HG03135 (cell line): Measurements from ENCODE around the gene GOLGA5.

Experiments used
- ATAC-seq: cut with Tn5 transposase; IDR thresholded peaks from one replicate; pipeline ENCODE4 v1.9.1; 2021; ENCODE audit warnings: mild to moderate bottlenecking, moderate library complexity; ENCODE audit not compliant: unreplicated experiment

GOLGA5 gene

DNA sequence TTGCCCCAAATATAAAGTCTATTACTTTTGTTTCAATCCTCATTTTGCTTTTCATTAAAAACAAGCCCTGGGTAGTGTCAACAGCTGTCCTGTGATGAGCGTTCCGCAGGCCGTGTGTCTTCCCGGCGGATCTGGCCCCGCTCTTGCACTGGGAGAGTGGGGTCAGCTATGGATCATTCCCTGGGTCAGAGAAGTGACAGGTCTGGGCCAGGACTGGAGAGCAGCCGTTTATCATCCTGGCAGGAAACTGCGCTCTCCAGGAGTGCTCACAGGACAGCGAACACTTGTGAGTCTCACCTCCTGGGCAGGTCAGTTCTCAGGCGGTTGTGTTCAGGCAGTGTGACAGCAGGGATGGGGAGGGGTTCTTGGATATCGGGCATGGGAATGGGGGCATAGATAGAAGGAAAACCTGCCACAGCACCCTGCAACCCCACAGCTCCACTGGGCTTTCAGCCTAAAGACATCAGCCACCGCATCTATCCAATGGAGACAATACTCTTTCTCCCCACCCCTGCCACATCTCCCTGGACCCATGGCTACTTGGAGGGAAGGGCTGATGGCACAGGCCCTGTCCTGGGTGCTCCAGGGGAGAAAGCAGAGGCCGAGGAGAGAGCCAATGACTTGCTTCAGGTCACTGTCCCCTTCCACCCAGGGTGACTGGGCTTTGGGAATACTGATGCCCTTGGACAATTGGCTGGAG is 81.0 kb downstream of the GOLGA5 start:
- no peak for ATAC-seq

DNA sequence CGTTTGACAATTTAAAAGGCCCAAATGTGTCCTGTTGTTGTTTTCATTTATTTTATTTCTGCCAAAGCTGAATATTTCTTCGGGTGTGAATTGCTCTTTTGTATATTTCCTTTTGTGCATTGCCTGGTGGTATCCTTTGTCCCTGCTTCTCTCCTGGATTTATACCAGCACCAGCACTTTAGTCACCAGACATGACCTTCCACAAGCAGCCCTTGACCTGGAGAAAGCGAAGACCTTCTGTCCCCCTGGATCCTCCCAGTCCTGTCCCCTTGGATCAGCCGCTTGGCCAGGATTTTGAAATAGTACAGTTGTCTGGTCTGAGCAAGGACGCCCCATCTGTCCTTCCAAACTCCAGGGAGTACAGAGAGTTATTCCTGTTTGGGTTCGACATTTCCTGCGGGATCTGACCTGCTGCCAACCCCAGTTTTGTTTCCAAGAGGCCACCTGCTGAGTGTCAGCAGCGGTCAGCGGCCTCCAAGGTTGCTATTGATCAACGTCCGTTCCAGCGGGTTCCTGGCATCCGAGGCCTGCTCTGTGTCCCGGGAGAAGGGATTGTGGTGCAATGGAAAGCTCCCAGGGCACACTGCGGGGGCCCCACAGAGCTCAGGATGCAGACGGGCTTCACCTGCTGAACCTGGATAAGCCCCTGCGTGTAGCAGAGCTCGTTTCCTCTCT is 83.8 kb downstream of the GOLGA5 start:
- no peak for ATAC-seq

DNA sequence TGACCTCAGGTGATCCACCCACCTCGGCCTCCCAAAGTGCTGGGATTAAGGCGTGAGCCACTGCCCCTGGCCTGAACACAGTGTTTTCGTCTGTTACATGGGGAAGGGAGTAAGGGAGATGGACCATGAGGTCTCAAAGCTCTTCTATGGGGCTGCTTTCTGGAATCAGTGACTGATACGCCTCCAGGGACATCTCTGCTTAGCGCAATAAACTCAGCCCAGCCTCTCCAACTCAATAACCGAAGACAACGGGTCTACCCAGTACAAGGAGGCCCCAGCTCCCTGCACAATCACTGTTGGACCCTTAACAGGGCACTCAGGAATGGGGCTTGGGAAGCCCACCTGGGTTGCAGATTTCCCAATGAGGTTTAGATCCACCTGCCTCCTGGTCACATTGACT is 86.2 kb downstream of the GOLGA5 start:
- no peak for ATAC-seq

DNA sequence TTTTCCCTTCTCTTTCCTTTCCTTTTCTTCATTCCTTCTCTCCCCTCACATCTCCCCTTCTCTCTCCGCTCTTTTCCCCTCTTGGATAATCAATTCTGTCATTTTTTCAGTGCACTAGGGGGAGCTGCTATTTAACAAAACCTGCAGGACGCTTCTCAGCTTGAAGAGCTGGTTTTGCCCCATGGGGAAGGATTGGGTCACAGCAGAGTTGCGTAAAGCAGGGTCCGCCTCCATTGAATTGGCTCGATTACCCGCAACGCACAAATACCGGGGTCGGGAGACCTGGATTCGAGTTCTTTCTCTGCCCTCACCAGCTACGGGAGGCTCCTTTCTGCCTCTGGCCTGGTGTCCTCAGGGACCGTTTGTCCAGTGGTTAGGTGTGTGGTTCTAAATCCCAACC is 86.7 kb downstream of the GOLGA5 start:
- no peak for ATAC-seq

DNA sequence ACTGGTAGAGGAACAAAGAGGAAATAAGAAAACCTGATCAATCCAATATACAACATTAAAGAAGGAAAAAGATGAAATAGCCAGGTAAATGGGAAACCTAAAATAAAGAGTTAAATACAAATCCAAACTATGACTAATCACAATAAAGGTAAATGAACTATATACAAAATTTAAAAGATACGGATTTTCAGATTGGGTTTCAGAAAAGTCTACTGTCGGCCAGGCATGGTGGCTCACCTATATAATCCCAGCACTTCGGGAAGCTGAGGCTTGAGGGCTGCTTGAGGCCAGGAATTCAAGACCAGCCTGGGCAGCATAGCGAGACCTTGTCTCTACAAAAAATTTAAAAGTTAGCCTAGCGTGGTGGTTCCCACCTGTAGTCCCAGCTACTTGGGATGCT is 89.0 kb downstream of the GOLGA5 start:
- ATAC-seq: no peak

DNA sequence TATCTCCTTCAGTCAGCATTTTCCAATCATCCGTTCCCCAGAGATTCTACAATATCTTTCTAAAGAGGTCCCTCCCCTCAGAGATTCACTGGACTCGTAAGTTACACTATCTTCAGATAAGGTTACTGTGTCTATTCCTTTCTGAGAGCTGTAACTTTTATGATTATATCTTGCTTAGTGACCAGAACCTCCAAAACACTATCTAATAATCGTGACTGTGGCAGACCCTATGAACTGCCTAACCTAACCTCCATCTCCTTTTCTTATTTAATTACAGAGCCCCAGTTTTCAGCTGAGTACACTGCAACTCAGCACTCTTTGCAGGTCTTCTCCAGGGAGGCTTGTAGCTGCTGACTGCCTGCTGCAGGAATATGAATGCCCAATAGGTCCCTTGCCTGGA is 90.3 kb downstream of the GOLGA5 start:
- ATAC-seq: no peak

DNA sequence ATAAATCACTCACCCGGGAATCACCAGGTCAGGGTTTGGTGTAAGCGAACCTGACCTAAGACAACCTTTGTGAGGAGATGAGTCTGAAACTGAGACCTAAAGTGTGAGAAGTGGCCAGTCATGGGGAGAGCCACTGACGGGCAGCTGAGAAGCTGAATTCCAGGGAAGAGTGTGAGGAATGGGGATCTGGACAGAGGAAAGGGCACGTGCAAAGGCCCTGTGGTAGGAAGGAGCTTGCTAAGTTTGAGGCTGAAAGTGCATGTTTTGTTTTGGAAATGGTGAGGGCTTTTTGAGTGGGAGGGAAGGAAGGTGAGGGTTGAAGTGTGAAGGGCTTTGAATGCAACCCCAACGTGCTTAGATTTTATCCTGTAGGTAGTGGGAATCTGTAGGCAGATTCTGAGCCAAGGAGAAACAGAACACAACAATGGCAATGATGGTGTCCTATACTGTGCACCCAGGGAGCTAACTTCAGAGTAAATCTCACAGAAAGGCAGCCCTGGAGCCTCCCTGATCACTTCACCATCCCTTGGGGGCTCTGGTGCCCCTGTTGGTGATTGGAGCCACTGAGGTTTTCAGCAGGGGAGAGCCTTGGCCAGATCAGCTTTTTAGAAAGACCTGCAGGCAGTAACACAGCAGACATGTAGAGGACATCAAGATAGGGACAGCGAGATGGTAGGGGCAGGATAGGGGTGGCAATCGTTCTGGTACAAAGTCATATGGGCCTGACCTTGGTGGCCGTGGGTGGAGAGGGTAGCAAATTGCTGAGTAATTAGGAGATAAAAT is 91.4 kb downstream of the GOLGA5 start:
- ATAC-seq: no peak

DNA sequence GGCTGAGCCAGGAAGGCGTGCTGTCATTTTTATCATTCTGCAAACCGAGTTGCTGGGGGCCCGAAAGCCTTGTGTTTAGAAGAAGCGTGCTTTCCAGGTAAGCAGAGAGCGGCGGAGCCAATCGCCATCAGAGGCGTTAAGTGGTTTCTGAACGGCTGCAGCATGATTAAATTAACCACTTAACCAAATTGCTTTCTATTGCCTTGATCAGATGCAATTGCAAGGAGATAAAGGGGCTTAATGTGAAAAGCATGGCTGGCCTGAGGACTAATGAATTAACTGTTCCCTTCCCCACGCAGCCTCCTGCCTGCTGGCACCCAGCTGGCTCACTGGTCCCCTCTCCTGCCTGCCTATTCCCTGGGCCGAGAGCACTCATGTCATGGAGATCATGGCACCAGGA is 92.2 kb downstream of the GOLGA5 start:
- no peak for ATAC-seq

DNA sequence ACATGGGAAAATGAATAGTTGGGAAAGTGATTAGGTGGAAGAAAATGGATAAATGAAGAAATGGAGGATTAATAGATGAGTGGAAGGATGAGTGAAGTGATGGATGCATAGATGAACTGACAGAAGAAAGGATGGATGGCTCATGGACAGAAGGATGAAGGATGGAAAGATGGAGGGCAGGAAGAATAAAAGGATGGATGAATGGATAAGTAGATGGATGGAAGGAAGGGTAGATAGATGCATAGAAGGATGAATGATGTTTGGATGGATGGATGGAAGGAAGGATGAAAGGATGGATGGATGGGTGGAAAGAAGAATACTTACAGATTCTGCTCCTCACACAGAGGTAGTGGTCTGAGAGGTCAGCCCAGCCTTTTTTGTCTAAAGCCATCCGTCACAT is 93.1 kb downstream of the GOLGA5 start:
- ATAC-seq: no peak

DNA sequence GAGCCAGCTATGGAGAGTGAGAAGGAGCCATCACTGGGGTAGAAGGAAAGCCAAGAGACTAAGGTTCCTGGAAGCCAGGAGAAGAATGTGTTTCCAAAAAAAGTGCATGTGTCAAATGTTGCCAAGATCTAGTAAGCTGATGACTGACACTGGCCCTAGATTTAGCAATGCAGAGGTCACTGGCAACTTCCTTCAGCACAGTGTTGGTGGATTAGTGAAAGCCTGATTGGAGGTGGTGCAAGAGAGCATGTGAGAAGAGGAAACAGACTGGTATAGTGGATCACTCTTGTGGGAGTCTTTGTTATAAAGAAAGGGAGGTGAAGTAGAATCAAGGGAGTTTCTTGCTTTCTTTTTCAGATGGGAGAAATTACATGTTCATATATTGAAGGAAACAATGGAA is 94.8 kb downstream of the GOLGA5 start:
- ATAC-seq: no peak
